GM12892 (cell line): Measurements from ENCODE around the gene MAP3K2.

Experiments
- DNase-seq: peaks from one replicate; pipeline ENCODE4 v3.0.0; 2011; ENCODE audit not compliant: insufficient read length
- FAIRE-seq: peaks from 2 replicates; lab custom pipeline; 2011; peaks lifted over from hg19 to GRCh38; lab: Jason Lieb, UNC
- POLR2A ChIP-seq: IDR thresholded peaks from 2 replicates; pipeline ENCODE4 v1.6.1; 2011; ENCODE audit warnings: low read depth, low read length, control low read depth
- POLR2AphosphoS5 ChIP-seq: IDR thresholded peaks from 2 replicates; pipeline ENCODE4 v1.6.1; 2011; ENCODE audit warnings: low read depth, low read length, control low read depth
- TAF1 ChIP-seq: IDR thresholded peaks from 2 replicates; pipeline ENCODE4 v1.6.1; 2011; ENCODE audit warnings: low read depth, mild to moderate bottlenecking, control low read depth, low read length, borderline replicate concordance

Gene MAP3K2

DNA sequence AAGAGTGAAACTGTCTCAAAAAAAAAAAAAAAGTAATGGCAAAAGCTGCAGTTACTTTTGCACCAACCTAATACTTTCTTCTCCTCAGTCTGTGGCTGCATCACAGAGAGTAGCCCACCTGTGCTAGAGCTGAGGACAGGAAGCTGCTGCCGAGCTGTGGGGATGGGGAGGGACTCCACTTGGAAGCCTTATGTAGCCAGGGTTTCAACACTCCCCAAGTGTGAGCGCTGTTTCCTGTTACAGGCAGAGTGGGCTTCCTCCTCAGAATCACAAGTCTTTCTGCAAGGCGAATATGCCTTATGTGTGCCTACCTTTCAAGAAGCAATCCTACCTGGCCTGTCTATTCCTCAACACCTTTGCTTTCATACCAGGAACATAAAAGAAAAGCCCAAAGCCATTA is 131.4 kb downstream of the MAP3K2 start:
- DNase-seq (no peak), FAIRE-seq (no peak)
- TF ChIP-seq POLR2AphosphoS5 (no peak), POLR2A (no peak; the same call in 1 of the 2 replicates), TAF1 (no peak)

DNA sequence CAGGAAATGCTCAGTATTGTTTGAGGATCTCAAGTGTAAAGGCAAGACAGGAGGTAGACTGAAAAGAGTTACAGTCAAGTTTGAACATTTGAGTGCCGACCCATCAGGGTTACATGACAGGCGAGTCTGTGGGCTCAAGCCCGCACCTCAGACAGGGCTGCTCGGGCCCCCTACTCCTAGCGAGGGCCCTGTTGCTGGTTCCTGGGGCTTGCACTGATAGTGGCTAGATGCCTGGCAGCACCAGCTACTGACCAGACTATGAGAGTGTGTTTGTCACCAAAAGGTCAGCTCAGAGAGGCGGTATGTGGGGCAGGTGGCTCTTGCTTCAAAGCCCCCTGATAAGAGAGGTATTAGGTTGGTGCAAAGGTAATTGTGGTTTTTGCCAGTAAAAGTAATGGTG is 132.1 kb downstream of the MAP3K2 start:
- DNase-seq, result no peak
- FAIRE-seq, result no peak
- TF ChIP-seq TAF1 (no peak), POLR2A (no peak), POLR2AphosphoS5 (no peak)

DNA sequence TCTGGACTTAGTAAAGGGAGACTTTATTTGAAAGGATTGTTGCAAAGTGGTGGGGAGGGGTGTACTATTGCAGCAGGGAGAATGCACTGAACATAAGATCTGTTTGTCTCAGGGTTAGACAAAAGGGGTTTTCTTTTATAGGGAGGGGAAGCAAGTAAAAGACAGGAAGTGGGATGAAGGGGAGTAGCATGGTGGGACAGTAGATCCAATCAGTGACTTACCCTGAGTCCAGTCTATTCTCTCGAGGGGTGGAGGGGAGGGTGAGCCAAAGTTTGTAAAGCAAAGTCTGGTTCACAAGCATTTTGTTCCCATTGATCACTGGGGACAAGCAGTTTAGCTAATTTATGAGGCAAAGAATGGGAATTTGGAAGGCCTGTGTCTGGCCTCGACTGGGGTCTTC is 132.6 kb downstream of the MAP3K2 start:
- no peak for TF ChIP-seq TAF1
- DNase-seq (no peak), FAIRE-seq (no peak)

DNA sequence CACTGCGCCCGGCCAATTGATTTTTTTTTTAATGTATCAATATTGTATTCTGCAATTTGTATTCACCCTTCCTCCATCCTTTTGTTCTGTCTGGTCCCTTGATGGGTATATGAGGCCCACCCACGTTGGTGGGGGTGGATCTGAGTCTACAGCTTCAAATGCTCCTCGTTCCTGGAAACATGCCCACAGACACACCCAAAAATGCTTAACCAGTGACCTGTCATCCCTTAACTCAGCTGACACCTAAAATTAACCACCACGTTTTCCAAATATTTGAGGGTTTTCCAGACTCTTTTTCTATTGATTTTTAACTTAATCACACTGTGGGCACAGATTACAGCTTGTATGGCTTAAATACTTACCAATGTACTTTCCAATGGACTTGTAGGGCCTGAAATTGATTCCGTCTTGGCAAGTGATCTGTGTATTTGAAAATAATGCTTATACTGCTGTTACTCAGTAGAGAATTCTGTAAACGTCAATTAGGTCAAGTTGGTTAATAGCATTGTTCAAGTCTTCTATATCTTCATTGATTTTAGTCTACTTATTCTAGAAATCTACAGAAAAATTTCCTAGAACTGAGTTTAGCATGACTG is 133.3 kb downstream of the MAP3K2 start:
- no peak for FAIRE-seq
- TF ChIP-seq TAF1 (no peak), POLR2A (no peak), POLR2AphosphoS5 (no peak)
- DNase-seq, result no peak
